PC-9 (cell line): ENCODE data around the gene ARL4A. TPM values are rescaled to one million over a fixed set of nuclear protein-coding genes. Genes with fewer than 3 reads are reported as not detected.

Experiments used
- BruUV-seq: library from RNA; stranded (reverse); fragments of 400-500 nt; replicated peaks from 2 replicates; lab custom pipeline; 2021; lab: Mats Ljungman, UMichigan
- CTCF ChIA-PET: fragments of 300-600 bp; sonication (Branson Sonifier 250); formaldehyde crosslinking; loops from one replicate; lab custom pipeline; 2022; ENCODE audit warnings: antibody characterized with exemption; lab: Charles Lee
- POLR2A ChIA-PET: fragments of 300-600 bp; sonication (Branson Sonifier 250); formaldehyde crosslinking; loops from one replicate; lab custom pipeline; 2022; ENCODE audit warnings: antibody characterized with exemption; ENCODE audit not compliant: unreplicated experiment; lab: Charles Lee
- DNase-seq, 2 experiments: peaks; one replicate each; pipeline versions ENCODE4 v3.0.0 to v3.0.0-alpha.2; 2015 to 2022; ENCODE audit warnings: mixed read lengths in 1 of 2
- H2AFZ ChIP-seq: fragments of 200-600 bp; sonication (generic); 2 replicates; pipeline ENCODE4 v1.8.1; 2017; ENCODE audit warnings: antibody characterized with exemption
- H3F3A ChIP-seq: fragments of 200-600 bp; sonication (generic); 2 replicates; pipeline ENCODE4 v1.8.1; 2017; ENCODE audit warnings: antibody characterized with exemption, mild to moderate bottlenecking, low read depth; ENCODE audit not compliant: insufficient read depth
- H3K27ac ChIP-seq: fragments of 200-600 bp; sonication (generic); 2 replicates; pipeline ENCODE4 v1.6.1; 2016; ENCODE audit warnings: mixed run types
- H3K27me3 ChIP-seq: fragments of 200-600 bp; sonication (generic); 2 replicates; pipeline ENCODE4 v1.6.1; 2016; ENCODE audit warnings: low read depth, mixed run types; ENCODE audit not compliant: insufficient read depth
- H3K36me3 ChIP-seq: fragments of 200-600 bp; sonication (generic); 2 replicates; pipeline ENCODE4 v1.6.1; 2016; ENCODE audit warnings: low read depth, mixed run types
- H3K4me1 ChIP-seq: fragments of 200-600 bp; sonication (generic); replicated peaks from 2 replicates; pipeline ENCODE4 v1.6.1; 2016; ENCODE audit warnings: mixed run types; ENCODE audit not compliant: insufficient read depth
- H3K4me2 ChIP-seq: fragments of 200-600 bp; sonication (generic); 2 replicates; pipeline ENCODE4 v1.6.1; 2017; ENCODE audit warnings: mixed run types
- H3K4me3 ChIP-seq: fragments of 200-600 bp; sonication (generic); 2 replicates; pipeline ENCODE4 v1.6.1; 2016; ENCODE audit warnings: mixed run types
- H3K79me2 ChIP-seq: fragments of 200-600 bp; sonication (generic); 2 replicates; pipeline ENCODE4 v1.6.1; 2017; ENCODE audit warnings: low read depth, mixed run types
- H3K9me2 ChIP-seq: fragments of 200-600 bp; sonication (generic); 2 replicates; pipeline ENCODE4 v1.8.1; 2017; ENCODE audit warnings: mild to moderate bottlenecking; ENCODE audit not compliant: insufficient read depth
- H3K9me3 ChIP-seq: fragments of 200-600 bp; sonication (generic); 2 replicates; pipeline ENCODE4 v1.8.1; 2016; ENCODE audit warnings: low read depth; ENCODE audit not compliant: insufficient read depth
- H4K20me1 ChIP-seq: fragments of 200-600 bp; sonication (generic); 2 replicates; pipeline ENCODE4 v1.8.1; 2017; ENCODE audit not compliant: insufficient read depth
- EZH2 ChIP-seq: fragments of 200-600 bp; sonication (generic); IDR thresholded peaks from 2 replicates; pipeline ENCODE4 v1.8.0; 2017; ENCODE audit warnings: antibody characterized with exemption, low read depth
- intact Hi-C: fragments of 100-400 bp; cut with micrococcal nuclease; formaldehyde crosslinking; loops from one replicate; pipeline ENCODE4 v1.10.0; 2022; ENCODE audit not compliant: unreplicated experiment
- total RNA-seq: library from RNA; stranded (reverse); gene quantifications from 2 replicates; pipeline ENCODE4 v1.2.3, GENCODE V29; 2021
- TF ChIP-seq, protein P1 (sequence below): fragments of 200-600 bp; sonication (generic); conservative IDR thresholded peaks from 2 replicates; pipeline ENCODE4 v1.6.1; 2017; ENCODE audit warnings: mixed run types, antibody characterized with exemption, mild to moderate bottlenecking, moderate library complexity

ARL4A gene
- total RNA-seq, 1 experiment from 2014 or later = 17.9 TPM

DNA sequence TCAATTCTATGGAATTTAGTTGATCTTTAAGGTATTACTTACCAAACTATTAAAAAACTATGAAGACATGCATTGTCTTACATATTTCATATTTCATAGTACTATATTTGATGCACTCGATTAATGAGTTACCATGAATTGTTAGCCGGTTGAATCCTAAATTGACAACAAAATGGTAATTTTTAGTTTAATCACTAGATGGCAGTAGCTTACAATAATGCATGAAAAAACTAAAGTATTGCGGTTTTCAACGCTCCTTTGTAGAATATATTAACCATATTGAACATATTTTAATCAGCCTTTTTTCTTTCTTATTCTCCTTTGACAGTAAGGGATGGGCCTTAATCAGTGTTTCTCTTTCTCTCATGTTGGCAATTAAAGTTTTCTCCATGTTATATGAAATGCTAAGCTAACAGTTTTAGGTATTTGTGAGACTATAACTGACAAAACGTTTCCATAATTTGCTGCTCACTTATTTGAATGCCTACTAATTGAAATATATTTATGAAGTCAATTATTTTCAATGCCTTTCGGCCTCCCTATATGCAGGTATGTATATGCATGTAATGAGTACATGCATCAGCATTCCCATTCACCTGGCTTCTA lies 48.5 kb upstream of the ARL4A start:
- Histone ChIP-seq H3K27me3 (no peaks in the 10 kb centered on the region), H4K20me1 (no peaks in the 10 kb centered on the region), H3K4me3 (no peak overlapping the region), H3F3A (no peaks in the 10 kb centered on the region), H3K36me3 (no peaks in the 10 kb centered on the region), H3K9me3 (no peaks in the 10 kb centered on the region), H2AFZ (no peak overlapping the region), H3K4me1 (no peaks in the 10 kb centered on the region), H3K9me2 (no peaks in the 10 kb centered on the region), H3K79me2 (no peaks in the 10 kb centered on the region), H3K4me2 (0 out of 2 replicates have a peak overlapping the region, but pooled peaks have one; percentile 47), H3K27ac (no peak overlapping the region)
- peak in 1 of 2 experiments; percentile 47 for DNase-seq
- no peak for TF ChIP-seq EZH2
- TF ChIP-seq, protein P1, sequence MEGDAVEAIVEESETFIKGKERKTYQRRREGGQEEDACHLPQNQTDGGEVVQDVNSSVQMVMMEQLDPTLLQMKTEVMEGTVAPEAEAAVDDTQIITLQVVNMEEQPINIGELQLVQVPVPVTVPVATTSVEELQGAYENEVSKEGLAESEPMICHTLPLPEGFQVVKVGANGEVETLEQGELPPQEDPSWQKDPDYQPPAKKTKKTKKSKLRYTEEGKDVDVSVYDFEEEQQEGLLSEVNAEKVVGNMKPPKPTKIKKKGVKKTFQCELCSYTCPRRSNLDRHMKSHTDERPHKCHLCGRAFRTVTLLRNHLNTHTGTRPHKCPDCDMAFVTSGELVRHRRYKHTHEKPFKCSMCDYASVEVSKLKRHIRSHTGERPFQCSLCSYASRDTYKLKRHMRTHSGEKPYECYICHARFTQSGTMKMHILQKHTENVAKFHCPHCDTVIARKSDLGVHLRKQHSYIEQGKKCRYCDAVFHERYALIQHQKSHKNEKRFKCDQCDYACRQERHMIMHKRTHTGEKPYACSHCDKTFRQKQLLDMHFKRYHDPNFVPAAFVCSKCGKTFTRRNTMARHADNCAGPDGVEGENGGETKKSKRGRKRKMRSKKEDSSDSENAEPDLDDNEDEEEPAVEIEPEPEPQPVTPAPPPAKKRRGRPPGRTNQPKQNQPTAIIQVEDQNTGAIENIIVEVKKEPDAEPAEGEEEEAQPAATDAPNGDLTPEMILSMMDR = peak; percentile 88
- ChIA-PET POLR2A (no interaction called here), CTCF (interaction anchor here (1.2 kb wide), 2 partner anchors 47 to 624 kb away, joined by 6 to 11 read pairs; no protein-coding TSS in a partner anchor)
- BruUV-seq = no TSS peak
- intact Hi-C loops = loop anchor here (1.0 to 2.0 kb wide), 3 partner anchors 47 to 624 kb away; no protein-coding TSS in a partner anchor

DNA sequence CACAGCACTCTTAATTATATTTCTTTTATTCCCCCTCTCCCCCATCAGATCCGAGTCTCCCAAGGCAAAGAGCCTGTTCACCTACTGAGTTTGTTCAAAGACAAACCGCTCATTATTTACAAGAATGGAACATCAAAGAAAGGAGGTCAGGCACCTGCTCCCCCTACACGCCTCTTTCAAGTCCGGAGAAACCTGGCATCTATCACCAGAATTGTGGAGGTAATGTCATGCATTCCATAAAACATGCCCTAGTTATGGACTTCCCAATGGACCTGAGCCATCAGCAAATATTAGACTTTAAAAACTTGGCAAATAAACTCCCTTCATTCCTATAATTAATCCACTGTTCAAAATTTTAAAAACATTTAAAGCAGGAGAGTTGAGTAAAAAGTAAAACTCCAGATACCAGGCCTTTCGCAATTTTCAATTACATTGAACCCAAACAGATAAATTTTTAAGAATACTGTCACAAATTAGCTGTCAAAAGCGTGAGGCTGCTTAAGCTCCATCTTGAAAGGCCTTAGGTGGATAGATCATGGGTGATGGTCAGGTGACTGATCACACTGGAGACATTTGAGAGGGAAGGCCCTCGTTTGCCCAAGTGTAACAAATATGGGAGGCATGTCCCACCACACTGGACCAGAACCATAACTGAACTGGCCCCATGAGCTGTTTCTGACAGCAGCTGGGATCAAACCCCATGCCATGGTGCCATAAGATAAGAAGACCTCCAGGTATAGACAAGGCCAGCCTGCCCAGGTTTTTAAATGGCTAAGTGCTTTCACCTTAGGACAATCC lies 46.9 kb upstream of the ARL4A start:
- H3K4me2 ChIP-seq = no peak overlapping the region
- no peak overlapping the region for H3K27ac ChIP-seq
- ChIA-PET CTCF (interaction anchor here (0.6 kb wide), 1 partner anchor 64 kb away, joined by 5 read pairs; no protein-coding TSS in a partner anchor), POLR2A (no interaction called here)
- H3K4me3 ChIP-seq = no peak overlapping the region
- H3K27me3 ChIP-seq = no peaks in the 10 kb centered on the region
- TF ChIP-seq, protein P1 = no peak
- TF ChIP-seq EZH2 = no peak
- H4K20me1 ChIP-seq = no peaks in the 10 kb centered on the region
- intact Hi-C loops = no loop called here
- DNase-seq = no peak
- H3K9me2 ChIP-seq = no peaks in the 10 kb centered on the region
- no peak overlapping the region for H2AFZ ChIP-seq
- H3K79me2 ChIP-seq = no peaks in the 10 kb centered on the region
- no peaks in the 10 kb centered on the region for H3K4me1 ChIP-seq
- no peaks in the 10 kb centered on the region for H3F3A ChIP-seq
- no peaks in the 10 kb centered on the region for H3K9me3 ChIP-seq
- H3K36me3 ChIP-seq = no peaks in the 10 kb centered on the region
- no TSS peak for BruUV-seq

DNA sequence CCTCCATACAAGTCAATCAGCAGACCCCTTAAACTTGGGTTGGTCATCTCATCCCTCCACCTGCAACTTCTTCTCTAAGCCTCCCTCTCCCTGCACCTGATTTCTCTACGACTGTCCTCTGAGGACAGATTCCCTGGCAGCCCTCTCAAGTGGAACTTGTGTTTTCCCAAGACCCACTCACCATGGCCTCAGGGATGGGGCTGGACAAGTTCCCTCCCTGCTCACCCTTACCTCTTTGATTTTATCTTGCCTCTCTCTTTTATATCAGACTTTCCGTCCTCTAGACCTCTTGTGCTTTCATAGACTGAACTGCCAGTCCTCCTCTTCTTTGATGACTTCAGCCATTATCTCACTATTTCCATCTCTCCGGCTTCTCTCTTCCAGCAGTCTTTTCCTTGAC lies 46.2 kb upstream of the ARL4A start:
- intact Hi-C loops = no loop called here
- Histone ChIP-seq H3F3A (no peaks in the 10 kb centered on the region), H3K36me3 (no peaks in the 10 kb centered on the region), H3K27ac (no peak overlapping the region), H3K9me2 (no peaks in the 10 kb centered on the region), H3K4me3 (no peak overlapping the region), H2AFZ (no peak overlapping the region), H4K20me1 (no peaks in the 10 kb centered on the region), H3K4me2 (no peak overlapping the region), H3K79me2 (no peaks in the 10 kb centered on the region), H3K9me3 (no peaks in the 10 kb centered on the region), H3K4me1 (no peaks in the 10 kb centered on the region), H3K27me3 (no peaks in the 10 kb centered on the region)
- ChIA-PET CTCF (no interaction called here), POLR2A (interaction anchor here (0.7 kb wide), 1 partner anchor 255 kb away, joined by 8 read pairs; no protein-coding TSS in a partner anchor)
- DNase-seq = no peak
- TF ChIP-seq, protein P1 = no peak
- TF ChIP-seq EZH2 = no peak
- no TSS peak for BruUV-seq
